SK-N-SH treated with all-trans-retinoic acid at 6 μM for 48 hours (cell line): ENCODE measurements around the gene INSYN2B.

Experiments
- ATAC-seq: fragments of 200-7000 bp; cut with Tn5 transposase; 3 replicates; pipeline ENCODE4 v1.9.1; 2020; ENCODE audit warnings: mild to moderate bottlenecking, moderate library complexity
- ARNTL ChIP-seq: fragments of 450-650 bp; formaldehyde crosslinking; IDR thresholded peaks from 2 replicates; pipeline ENCODE4 v1.5.0; 2020; ENCODE audit warnings: low read depth, mild to moderate bottlenecking, moderate library complexity, borderline replicate concordance
- BACH2 ChIP-seq: fragments of 250-450 bp; sonication (Bioruptor Pico); IDR thresholded peaks from 2 replicates; pipeline ENCODE4 v1.9.0; 2021; ENCODE audit warnings: mild to moderate bottlenecking, borderline replicate concordance
- CREB5 ChIP-seq: fragments of 250-450 bp; sonication (Bioruptor Pico); IDR thresholded peaks from 2 replicates; pipeline ENCODE4 v1.5.1; 2020; ENCODE audit warnings: low read depth, mild to moderate bottlenecking, moderate library complexity
- CSDC2 ChIP-seq: fragments of 250-450 bp; sonication (Bioruptor Pico); IDR thresholded peaks from 2 replicates; pipeline ENCODE4 v1.5.0; 2020; ENCODE audit warnings: mild to moderate bottlenecking, moderate library complexity
- CSRNP3 ChIP-seq: fragments of 250-450 bp; sonication (Bioruptor Pico); IDR thresholded peaks from 2 replicates; pipeline ENCODE4 v1.5.1; 2021; ENCODE audit warnings: mild to moderate bottlenecking, moderate library complexity
- ESRRG ChIP-seq: fragments of 250-450 bp; sonication (Bioruptor Pico); IDR thresholded peaks from 2 replicates; pipeline ENCODE4 v1.6.1; 2021; ENCODE audit warnings: mild to moderate bottlenecking
- GLIS3 ChIP-seq: fragments of 250-450 bp; sonication (Bioruptor Pico); IDR thresholded peaks from 2 replicates; pipeline ENCODE4 v1.5.0; 2020; ENCODE audit warnings: mild to moderate bottlenecking, moderate library complexity
- ISL1 ChIP-seq: fragments of 250-450 bp; sonication (Bioruptor Pico); IDR thresholded peaks from 2 replicates; pipeline ENCODE4 v2.1.2; 2022; ENCODE audit warnings: mild to moderate bottlenecking, moderate library complexity
- OSR1 ChIP-seq: fragments of 250-450 bp; sonication (Bioruptor Pico); IDR thresholded peaks from 2 replicates; pipeline ENCODE4 v1.8.0; 2022; ENCODE audit warnings: moderate library complexity, mild to moderate bottlenecking, inconsistent platforms
- PATZ1 ChIP-seq: fragments of 250-450 bp; sonication (Bioruptor Pico); IDR thresholded peaks from 2 replicates; pipeline ENCODE4 v1.8.0; 2020; ENCODE audit warnings: mild to moderate bottlenecking, moderate library complexity, borderline replicate concordance
- POU6F1 ChIP-seq: fragments of 250-450 bp; sonication (Bioruptor Pico); IDR thresholded peaks from 2 replicates; pipeline ENCODE4 v1.8.0; 2021; ENCODE audit warnings: low read depth, mild to moderate bottlenecking, moderate library complexity, borderline replicate concordance
- PPARA ChIP-seq: fragments of 250-450 bp; sonication (Bioruptor Pico); IDR thresholded peaks from 2 replicates; pipeline ENCODE4 v1.5.0; 2020; ENCODE audit warnings: mild to moderate bottlenecking, borderline replicate concordance
- RARB ChIP-seq: fragments of 250-450 bp; sonication (Bioruptor Pico); IDR thresholded peaks from 2 replicates; pipeline ENCODE4 v1.8.0; 2021; ENCODE audit warnings: mild to moderate bottlenecking, moderate library complexity
- SNAI2 ChIP-seq: fragments of 250-450 bp; sonication (Bioruptor Pico); IDR thresholded peaks from 2 replicates; pipeline ENCODE4 v1.5.0; 2020; ENCODE audit warnings: mild to moderate bottlenecking, moderate library complexity
- TCF4 ChIP-seq: fragments of 250-450 bp; sonication (Bioruptor Pico); IDR thresholded peaks from 2 replicates; pipeline ENCODE4 v1.8.0; 2021; ENCODE audit warnings: mild to moderate bottlenecking, moderate library complexity, borderline replicate concordance
- TOX ChIP-seq: fragments of 250-450 bp; sonication (Bioruptor Pico); IDR thresholded peaks from 2 replicates; pipeline ENCODE4 v1.8.0; 2021; ENCODE audit warnings: mild to moderate bottlenecking, moderate library complexity, borderline replicate concordance
- TSHZ2 ChIP-seq: fragments of 250-450 bp; sonication (Bioruptor Pico); IDR thresholded peaks from 2 replicates; pipeline ENCODE4 v1.5.0; 2020; ENCODE audit warnings: mild to moderate bottlenecking, moderate library complexity
- ZC3H10 ChIP-seq: fragments of 250-450 bp; sonication (Bioruptor Pico); IDR thresholded peaks from 2 replicates; pipeline ENCODE4 v1.5.1; 2021; ENCODE audit warnings: mild to moderate bottlenecking, moderate library complexity
- ZFP3 ChIP-seq: fragments of 250-450 bp; sonication (Bioruptor Pico); IDR thresholded peaks from 2 replicates; pipeline ENCODE4 v1.5.0; 2020; ENCODE audit warnings: mild to moderate bottlenecking, moderate library complexity
- ZFP30 ChIP-seq: fragments of 450-650 bp; formaldehyde crosslinking; IDR thresholded peaks from 2 replicates; pipeline ENCODE4 v1.5.0; 2022; ENCODE audit warnings: mild to moderate bottlenecking, moderate library complexity
- ZNF565 ChIP-seq: fragments of 450-650 bp; formaldehyde crosslinking; conservative IDR thresholded peaks from 2 replicates; pipeline ENCODE4 v1.5.0; 2020; ENCODE audit warnings: low read depth, mild to moderate bottlenecking, moderate library complexity
- ZNF70 ChIP-seq: fragments of 450-650 bp; formaldehyde crosslinking; IDR thresholded peaks from 2 replicates; pipeline ENCODE4 v1.5.0; 2020; ENCODE audit warnings: mild to moderate bottlenecking, moderate library complexity
- ZNF8 ChIP-seq: fragments of 450-650 bp; formaldehyde crosslinking; IDR thresholded peaks from 2 replicates; pipeline ENCODE4 v1.5.0; 2020; ENCODE audit warnings: mild to moderate bottlenecking, moderate library complexity

INSYN2B gene

GRCh38 chr5:169960659-169961058 is 19.6 kb downstream of the INSYN2B start (continued):
- no peak for TF ChIP-seq POU6F1 (CRISPR knock-in tag)
- no peak for TF ChIP-seq PPARA (CRISPR knock-in tag)
- no peak for TF ChIP-seq PATZ1 (CRISPR knock-in tag)
- TF ChIP-seq TCF4 (CRISPR knock-in tag), result no peak

- TF ChIP-seq RARB (CRISPR knock-in tag) (no peak), ZNF70 (CRISPR knock-in tag) (no peak), ARNTL (CRISPR knock-in tag) (no peak), ISL1 (CRISPR knock-in tag) (no peak), SNAI2 (no peak), BACH2 (no peak), ZNF8 (CRISPR knock-in tag) (no peak), ZC3H10 (CRISPR knock-in tag) (no peak)
- ATAC-seq, result no peak
Measured at GRCh38 chr5:169958278-169958677, 22.0 kb downstream of the INSYN2B start.

- no peak for ATAC-seq
- TF ChIP-seq CSRNP3, result no peak
- no peak for TF ChIP-seq TSHZ2 (CRISPR knock-in tag)
- no peak for TF ChIP-seq ESRRG (CRISPR knock-in tag)
- no peak for TF ChIP-seq ZFP30
- no peak for TF ChIP-seq TOX (CRISPR knock-in tag)
- no peak for TF ChIP-seq CREB5 (CRISPR knock-in tag)
- no peak for TF ChIP-seq ARNTL (CRISPR knock-in tag)
- no peak for TF ChIP-seq ZNF565 (CRISPR knock-in tag)
- no peak for TF ChIP-seq TCF4 (CRISPR knock-in tag)
- TF ChIP-seq CSDC2 (CRISPR knock-in tag), result no peak
- TF ChIP-seq SNAI2, result no peak
- no peak for TF ChIP-seq ZNF70 (CRISPR knock-in tag)
- no peak for TF ChIP-seq ZFP3
- TF ChIP-seq OSR1 (CRISPR knock-in tag), result no peak
- TF ChIP-seq PATZ1 (CRISPR knock-in tag), result no peak
- no peak for TF ChIP-seq ISL1 (CRISPR knock-in tag)
- TF ChIP-seq ZNF8 (CRISPR knock-in tag), result no peak
- no peak for TF ChIP-seq GLIS3
- no peak for TF ChIP-seq POU6F1 (CRISPR knock-in tag)
Measured at GRCh38 chr5:169956756-169957155, 23.5 kb downstream of the INSYN2B start.
